CD4-positive, alpha-beta T cell treated with Interleukin-2 at 100 ng/mL for 4 hours (primary cell): ENCODE measurements around the gene SFMBT2.

Source experiments
- DNase-seq: peaks from one replicate; pipeline ENCODE4 v3.0.0-alpha.2; 2020; ENCODE audit warnings: low spot score

SFMBT2 gene

GRCh38 chr10:7264313-7264756 lies 146.5 kb downstream of the SFMBT2 start:
- no peak for DNase-seq

- no peak for DNase-seq
Observed at GRCh38 chr10:7263616-7264015, 147.2 kb downstream of the SFMBT2 start.

- DNase-seq: no peak
Observed at GRCh38 chr10:7261351-7261750, 149.5 kb downstream of the SFMBT2 start.

GRCh38 chr10:7260912-7261311 lies 149.9 kb downstream of the SFMBT2 start:
- no peak for DNase-seq

GRCh38 chr10:7260412-7260900 lies 150.4 kb downstream of the SFMBT2 start:
- DNase-seq: peak; percentile 70

- peak; percentile 76 for DNase-seq
Observed at GRCh38 chr10:7258948-7259523, 151.8 kb downstream of the SFMBT2 start.

- no peak for DNase-seq
Observed at GRCh38 chr10:7255517-7255916, 155.3 kb downstream of the SFMBT2 start.

GRCh38 chr10:7251696-7252465 lies 159.0 kb downstream of the SFMBT2 start:
- DNase-seq: no peak

GRCh38 chr10:7250236-7250635 lies 160.6 kb downstream of the SFMBT2 start:
- no peak for DNase-seq

GRCh38 chr10:7248585-7249164 lies 162.2 kb downstream of the SFMBT2 start:
- DNase-seq: no peak

- DNase-seq: no peak
Observed at GRCh38 chr10:7248148-7248547, 162.7 kb downstream of the SFMBT2 start.

GRCh38 chr10:7245505-7245904 lies 165.3 kb downstream of the SFMBT2 start:
- DNase-seq: no peak

- peak; percentile 16 for DNase-seq
Observed at GRCh38 chr10:7243873-7244272, 167.0 kb downstream of the SFMBT2 start.

GRCh38 chr10:7243139-7243538 lies 167.7 kb downstream of the SFMBT2 start:
- DNase-seq: no peak

- DNase-seq: peak; percentile 18
Observed at GRCh38 chr10:7239312-7239985, 171.4 kb downstream of the SFMBT2 start.

GRCh38 chr10:7235376-7235775 lies 175.5 kb downstream of the SFMBT2 start:
- DNase-seq: no peak

- DNase-seq: no peak
Observed at GRCh38 chr10:7234109-7234508, 176.7 kb downstream of the SFMBT2 start.

- DNase-seq: peak; percentile 32
Observed at GRCh38 chr10:7233259-7233991, 177.4 kb downstream of the SFMBT2 start.

- no peak for DNase-seq
Observed at GRCh38 chr10:7231509-7232414, 179.1 kb downstream of the SFMBT2 start.

GRCh38 chr10:7230951-7231350 lies 179.9 kb downstream of the SFMBT2 start:
- DNase-seq: no peak

GRCh38 chr10:7230036-7230435 lies 180.8 kb downstream of the SFMBT2 start:
- DNase-seq: no peak
